Lung (tissue), 12 donors: ENCODE measurements around the gene ANKRD27. TPM values are rescaled to one million over a fixed set of nuclear protein-coding genes. Genes with fewer than 3 reads are reported as not detected.

ENCODE experiments used
- ATAC-seq: fragments of 200-7000 bp; cut with Tn5 transposase; one replicate; pipeline ENCODE4 v1.9.1; 2020; ENCODE audit warnings: moderate number of reproducible peaks; ENCODE audit not compliant: insufficient read depth, low FRiP score
- DNase-seq, 3 donors: peaks; one replicate each; pipeline ENCODE4 v3.0.0-alpha.2; 2013 to 2017
- H3K27ac ChIP-seq, 2 donors: one replicate each; pipeline ENCODE4 v1.5.1; 2013; ENCODE audit warnings: mild to moderate bottlenecking in 2 of 2, moderate library complexity in 2 of 2, control low read depth in 1 of 2, inconsistent platforms in 1 of 2, low read depth in 1 of 2, low read length in 1 of 2
- H3K27me3 ChIP-seq, 3 donors: one replicate each; pipeline ENCODE4 v1.5.1; 2013; ENCODE audit warnings: low read length in 2 of 3; ENCODE audit not compliant: control insufficient read depth in 3 of 3, insufficient read depth in 3 of 3
- H3K36me3 ChIP-seq, 4 donors: one replicate each; pipeline ENCODE4 v1.5.1; 2013; ENCODE audit warnings: low read length in 4 of 4, mild to moderate bottlenecking in 1 of 4, moderate library complexity in 1 of 4; ENCODE audit not compliant: control insufficient read depth in 4 of 4, insufficient read depth in 4 of 4
- H3K4me1 ChIP-seq, 5 donors: one replicate each; pipeline ENCODE4 v1.5.1; 2013; ENCODE audit warnings: low read length in 5 of 5, mild to moderate bottlenecking in 2 of 5, moderate library complexity in 1 of 5; ENCODE audit not compliant: control insufficient read depth in 5 of 5, insufficient read depth in 5 of 5
- H3K4me3 ChIP-seq: one replicate; pipeline ENCODE4 v1.5.1; 2013; ENCODE audit warnings: mild to moderate bottlenecking, control low read depth, moderate library complexity
- H3K9ac ChIP-seq, 2 donors: one replicate each; pipeline ENCODE4 v1.5.1; 2013; ENCODE audit warnings: low read length in 2 of 2, control low read depth in 1 of 2; ENCODE audit not compliant: insufficient read depth in 1 of 2
- H3K9me3 ChIP-seq, 4 donors: one replicate each; pipeline ENCODE4 v1.5.1; 2013; ENCODE audit warnings: low read length in 3 of 4, mild to moderate bottlenecking in 1 of 4, moderate library complexity in 1 of 4; ENCODE audit not compliant: control insufficient read depth in 4 of 4, insufficient read depth in 3 of 4
- WGBS, 2 donors: extraction: QIAGEN DNeasy Blood & Tissue Kit; methylation state at CpG; one replicate each; pipeline ENCODE4 v1.1.7; 2013; 5-methylcytosine and 5-hydroxymethylcytosine counted together
- polyA plus RNA-seq, 2 donors: library from polyadenylated mRNA; stranded (reverse); fragments of 200-250 nt; gene quantifications; one replicate each; pipeline ENCODE4 v1.2.1, GENCODE V29; 2013
- total RNA-seq, 2 donors: library from RNA; depleted of rRNA in 1 of 2; stranded (reverse); fragments of >200 nt in 1 of 2; gene quantifications; one replicate each; pipeline ENCODE4 v1.2.1, GENCODE V29; 2014 to 2021
- TF ChIP-seq, protein P1 (sequence below): IDR thresholded peaks from 2 replicates; pipeline ENCODE4 v1.5.1; 2012; ENCODE audit warnings: mild to moderate bottlenecking; ENCODE audit errors: control extremely low read depth, extremely low read depth
- donor health status: control.
- donor health status: control.
- donor health status: Bipolar disorder and iron deficiency.
- donor health status: healthy.
- donor health status: DM: yes; HTN: yes; CAD: no.

The ANKRD27 gene
- total and polyA plus RNA-seq, 4 donors = 8.9 to 31.5 (median 22.5) TPM

DNA sequence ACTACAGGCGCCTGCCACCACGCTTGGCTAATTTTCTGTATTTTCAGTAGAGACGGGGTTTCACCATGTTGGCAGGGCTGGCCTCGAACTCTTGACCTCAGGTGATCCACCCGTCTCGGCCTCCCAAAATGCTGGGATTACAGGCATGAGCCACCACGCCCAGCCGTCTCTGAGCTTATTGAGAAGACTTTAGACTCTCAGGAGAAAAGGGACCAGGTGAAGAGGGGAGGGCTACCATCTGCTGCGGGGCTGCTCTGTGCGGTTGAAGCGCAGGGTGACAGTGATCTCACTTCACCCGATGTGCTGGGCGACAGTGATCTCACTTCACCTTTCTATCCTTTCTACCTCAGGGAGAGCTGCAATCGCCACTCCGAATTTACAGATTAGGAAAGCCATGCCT, 68.7 kb downstream of the ANKRD27 start:
- no peaks in the 10 kb centered on the region for H3K9me3 ChIP-seq
- H3K36me3 ChIP-seq = peaks cover 15 to 40% (median 23%) of the 10 kb centered on the region in 4 donors
- no peaks in the 10 kb centered on the region for H3K4me1 ChIP-seq
- no peaks in the 10 kb centered on the region for H3K27me3 ChIP-seq
- DNase-seq (no peak), ATAC-seq (no peak)
- TF ChIP-seq, protein P1, sequence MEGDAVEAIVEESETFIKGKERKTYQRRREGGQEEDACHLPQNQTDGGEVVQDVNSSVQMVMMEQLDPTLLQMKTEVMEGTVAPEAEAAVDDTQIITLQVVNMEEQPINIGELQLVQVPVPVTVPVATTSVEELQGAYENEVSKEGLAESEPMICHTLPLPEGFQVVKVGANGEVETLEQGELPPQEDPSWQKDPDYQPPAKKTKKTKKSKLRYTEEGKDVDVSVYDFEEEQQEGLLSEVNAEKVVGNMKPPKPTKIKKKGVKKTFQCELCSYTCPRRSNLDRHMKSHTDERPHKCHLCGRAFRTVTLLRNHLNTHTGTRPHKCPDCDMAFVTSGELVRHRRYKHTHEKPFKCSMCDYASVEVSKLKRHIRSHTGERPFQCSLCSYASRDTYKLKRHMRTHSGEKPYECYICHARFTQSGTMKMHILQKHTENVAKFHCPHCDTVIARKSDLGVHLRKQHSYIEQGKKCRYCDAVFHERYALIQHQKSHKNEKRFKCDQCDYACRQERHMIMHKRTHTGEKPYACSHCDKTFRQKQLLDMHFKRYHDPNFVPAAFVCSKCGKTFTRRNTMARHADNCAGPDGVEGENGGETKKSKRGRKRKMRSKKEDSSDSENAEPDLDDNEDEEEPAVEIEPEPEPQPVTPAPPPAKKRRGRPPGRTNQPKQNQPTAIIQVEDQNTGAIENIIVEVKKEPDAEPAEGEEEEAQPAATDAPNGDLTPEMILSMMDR = no peak
- no peak overlapping the region for H3K4me3 ChIP-seq
- 89 to 94% methylated on average over 15 of the region's 15 CpGs for WGBS, 2 donors
- H3K27ac ChIP-seq = no peak overlapping the region
- H3K9ac ChIP-seq = no peak overlapping the region

DNA sequence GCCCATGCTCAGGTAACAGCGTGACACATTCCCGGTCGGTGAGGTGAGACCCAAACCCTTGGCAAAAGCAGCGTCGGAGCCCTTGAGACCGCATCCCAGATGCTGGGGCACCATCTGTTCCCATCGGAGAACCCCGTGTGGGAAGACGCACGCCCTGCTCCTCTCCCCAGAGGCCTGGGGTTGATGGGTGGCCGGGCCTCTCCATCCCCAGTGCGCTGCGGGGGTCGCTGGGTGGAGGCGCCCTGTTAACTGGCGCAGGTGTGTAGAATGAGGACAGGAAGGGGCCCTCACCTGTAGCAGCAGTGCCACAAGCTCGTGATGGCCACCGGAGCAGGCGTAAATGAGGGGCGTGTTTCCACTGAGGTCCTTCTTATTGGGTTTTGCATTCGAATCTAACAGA, 69.4 kb downstream of the ANKRD27 start:
- DNase-seq (no peak), ATAC-seq (no peak)
- H3K9me3 ChIP-seq = no peaks in the 10 kb centered on the region
- TF ChIP-seq, protein P1 = no peak
- H3K36me3 ChIP-seq = peaks cover 15 to 39% (median 24%) of the 10 kb centered on the region in 4 donors
- H3K27me3 ChIP-seq = no peaks in the 10 kb centered on the region
- H3K4me1 ChIP-seq = no peaks in the 10 kb centered on the region
- no peak overlapping the region for H3K4me3 ChIP-seq
- WGBS, 2 donors = 97 to 99% methylated on average over 20 to 21 of the region's 21 CpGs
- H3K9ac ChIP-seq = no peak overlapping the region
- no peak overlapping the region for H3K27ac ChIP-seq

DNA sequence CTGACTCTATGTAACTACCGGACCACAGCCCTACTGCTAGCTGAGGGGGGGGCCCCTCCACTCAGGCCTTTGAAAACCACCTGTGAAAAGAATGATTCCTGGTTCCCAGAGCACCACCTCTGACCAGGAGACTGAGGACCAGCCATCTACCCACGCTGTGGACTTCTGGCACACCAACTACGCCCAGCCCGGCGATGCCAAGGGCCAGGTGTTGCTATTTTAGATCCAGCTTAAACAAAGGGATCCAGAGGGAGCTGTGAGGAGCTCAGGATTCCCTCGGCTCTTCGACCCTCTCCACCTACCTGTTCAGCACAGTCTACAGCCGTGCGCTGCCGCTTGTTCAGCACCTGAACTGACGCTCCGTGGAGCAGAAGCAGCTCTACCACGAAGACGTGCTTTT, 71.0 kb downstream of the ANKRD27 start:
- Histone ChIP-seq H3K4me1 (no peaks in the 10 kb centered on the region), H3K36me3 (peaks cover 16 to 39% (median 27%) of the 10 kb centered on the region in 4 donors), H3K9me3 (no peaks in the 10 kb centered on the region), H3K4me3 (no peak overlapping the region), H3K27ac (no peak overlapping the region), H3K9ac (no peak overlapping the region), H3K27me3 (no peaks in the 10 kb centered on the region)
- 98% methylated on average over 14 of the region's 14 CpGs for WGBS, 2 donors
- no peak for DNase-seq
- TF ChIP-seq, protein P1 = no peak
- no peak for ATAC-seq

DNA sequence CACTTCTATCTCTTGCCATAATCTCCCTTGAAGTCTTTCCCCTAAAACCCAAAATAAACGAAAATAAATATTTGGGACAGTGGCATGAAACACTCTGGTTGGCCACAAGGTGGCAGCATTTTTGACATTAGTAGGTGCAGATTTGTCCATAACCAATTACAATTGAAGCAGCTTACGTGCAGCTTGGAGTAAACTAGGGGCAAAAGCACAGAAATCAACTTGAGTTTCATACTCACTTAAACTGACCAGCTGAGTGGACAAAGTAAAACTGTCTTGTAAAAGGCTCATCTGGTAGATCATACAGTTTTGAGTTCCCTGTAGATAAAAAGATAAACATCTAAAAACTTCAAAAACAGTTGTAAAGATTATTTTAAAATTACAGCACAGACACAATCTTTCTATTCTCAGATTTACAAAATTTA, 75.2 kb downstream of the ANKRD27 start:
- peaks cover 30 to 48% (median 37%) of the 10 kb centered on the region in 4 donors for H3K36me3 ChIP-seq
- H3K27ac ChIP-seq = no peak overlapping the region
- no peak overlapping the region for H3K4me3 ChIP-seq
- no peaks in the 10 kb centered on the region for H3K27me3 ChIP-seq
- DNase-seq = peak; percentile 26 to 63 (median 44)
- no peak for ATAC-seq
- TF ChIP-seq, protein P1 = peak; percentile 61
- 12 to 17% methylated on average over 2 of the region's 2 CpGs for WGBS, 2 donors
- no peak overlapping the region for H3K9ac ChIP-seq
- no peaks in the 10 kb centered on the region for H3K9me3 ChIP-seq
- no peaks in the 10 kb centered on the region for H3K4me1 ChIP-seq
